ENCODE results near the gene INHBB.

- no peak for TF ChIP-seq CTCF (IDR thresholded peaks at IDR 0.05)
- TF ChIP-seq POLR2A (IDR thresholded peaks at IDR 0.05): no peak
Observed at GRCh38 chr2:120320318-120320851, 25.6 kb upstream of the INHBB start.
